ENCODE data around the gene HNRNPC. TPM values are rescaled to one million over a fixed set of nuclear protein-coding genes. Genes with fewer than 3 reads are reported as not detected.
"Not testable (repeated sequence)": the region's sequence is repeated elsewhere in the genome, so short reads cannot be mapped to it uniquely, and the experiment has no call there.

The HNRNPC gene
- total RNA-seq, 4 donors from 2014 or later: 260 to 396 (median 292) TPM

GRCh38 chr14:21287168-21287567 lies 17.9 kb upstream of the HNRNPC start:
- WGBS: 90% methylated on average over 6 of the region's 6 CpGs
- no peak for DNase-seq (ENCODE audit: extremely low spot score)
- Histone ChIP-seq H3K9me3 (no peaks in the 10 kb centered on the region), H3K4me1 (no peaks in the 10 kb centered on the region), H3K27me3 (no peaks in the 10 kb centered on the region), H3K36me3 (no peaks in the 10 kb centered on the region), H3K27ac (replicated peaks in 1 of 4) (no peak overlapping the region), H3K4me3 (no peak overlapping the region)
- no peak for TF ChIP-seq EP300 (IDR thresholded peaks at IDR 0.05)
- TF ChIP-seq POLR2A (IDR thresholded peaks at IDR 0.05; ENCODE audit: low read depth): no peak
- TF ChIP-seq CTCF (IDR thresholded peaks at IDR 0.05): no peak
- TF ChIP-seq POLR2AphosphoS5 (IDR thresholded peaks at IDR 0.05): no peak
- intact Hi-C loops (cut with DNase I): no loop called here

GRCh38 chr14:21286516-21286915 lies 17.3 kb upstream of the HNRNPC start:
- H3K4me1 ChIP-seq; H3K27me3 ChIP-seq; H3K4me3 ChIP-seq; intact Hi-C loops (cut with DNase I); H3K9me3 ChIP-seq; H3K27ac ChIP-seq (replicated peaks in 1 of 4); DNase-seq (ENCODE audit: extremely low spot score); H3K36me3 ChIP-seq: not testable (repeated sequence)
- WGBS: 87% methylated on average over 2 of the region's 2 CpGs

GRCh38 chr14:21281917-21282316 lies 12.7 kb upstream of the HNRNPC start:
- WGBS: 86% methylated on average over 8 of the region's 8 CpGs
- H3K9me3 ChIP-seq; H3K36me3 ChIP-seq; H3K27ac ChIP-seq (replicated peaks in 1 of 4); intact Hi-C loops (cut with DNase I); H3K27me3 ChIP-seq; DNase-seq (ENCODE audit: extremely low spot score); H3K4me1 ChIP-seq; H3K4me3 ChIP-seq: not testable (repeated sequence)

- WGBS: 96% methylated on average over 2 of the region's 2 CpGs
- Histone ChIP-seq H3K9me3 (no peaks in the 10 kb centered on the region), H3K4me3 (no peak within 1 kb of the TSS), H3K36me3 (no peaks in the 10 kb centered on the region), H3K27ac (replicated peaks in 1 of 4) (no peak within 1 kb of the TSS), H3K27me3 (no peaks in the 10 kb centered on the region), H3K4me1 (no peaks in the 10 kb centered on the region)
- TF ChIP-seq POLR2A (IDR thresholded peaks at IDR 0.05; ENCODE audit: low read depth) (no peak), CTCF (IDR thresholded peaks at IDR 0.05) (no peak), POLR2AphosphoS5 (IDR thresholded peaks at IDR 0.05) (no peak), EP300 (IDR thresholded peaks at IDR 0.05) (no peak)
- intact Hi-C loops (cut with DNase I): no loop called here
- no peak for DNase-seq (ENCODE audit: extremely low spot score)
Observed at GRCh38 chr14:21279783-21280182, 10.5 kb upstream of the HNRNPC start, which contains the start of gene RPGRIP1. RPGRIP1 (plus strand) TSS chr14:21280083; CDS start chr14:21287977, 7,894 bp downstream.

- no peak overlapping the region for H3K27ac ChIP-seq (replicated peaks in 1 of 4)
- intact Hi-C loops (cut with DNase I): no loop called here
- H3K9me3 ChIP-seq: no peaks in the 10 kb centered on the region
- no peaks in the 10 kb centered on the region for H3K4me1 ChIP-seq
- H3K4me3 ChIP-seq: no peak overlapping the region
- H3K36me3 ChIP-seq: no peaks in the 10 kb centered on the region
- no peak for TF ChIP-seq CTCF (IDR thresholded peaks at IDR 0.05)
- TF ChIP-seq POLR2AphosphoS5 (IDR thresholded peaks at IDR 0.05): no peak
- no peak for TF ChIP-seq EP300 (IDR thresholded peaks at IDR 0.05)
- TF ChIP-seq POLR2A (IDR thresholded peaks at IDR 0.05; ENCODE audit: low read depth): no peak
- 86% methylated on average over 4 of the region's 4 CpGs for WGBS
- no peak for DNase-seq (ENCODE audit: extremely low spot score)
- H3K27me3 ChIP-seq: no peaks in the 10 kb centered on the region
Observed at GRCh38 chr14:21278632-21279031, 9.4 kb upstream of the HNRNPC start.

- TF ChIP-seq CTCF (IDR thresholded peaks at IDR 0.05): no peak
- TF ChIP-seq POLR2A (IDR thresholded peaks at IDR 0.05; ENCODE audit: low read depth): no peak
- TF ChIP-seq EP300 (IDR thresholded peaks at IDR 0.05): no peak
- TF ChIP-seq POLR2AphosphoS5 (IDR thresholded peaks at IDR 0.05): no peak
- peaks cover 0 to 4% (median 2%) of the 10 kb centered on the region in 4 donors for H3K4me1 ChIP-seq
- no peak for DNase-seq (ENCODE audit: extremely low spot score)
- no peak overlapping the region for H3K4me3 ChIP-seq
- H3K36me3 ChIP-seq: no peaks in the 10 kb centered on the region
- no peaks in the 10 kb centered on the region for H3K27me3 ChIP-seq
- intact Hi-C loops (cut with DNase I): no loop called here
- no peak overlapping the region for H3K27ac ChIP-seq (replicated peaks in 1 of 4)
- no peaks in the 10 kb centered on the region for H3K9me3 ChIP-seq
- WGBS: 90% methylated on average over 9 of the region's 9 CpGs
Observed at GRCh38 chr14:21275261-21275858, 6.1 kb upstream of the HNRNPC start.

GRCh38 chr14:21272661-21273060 lies 3.4 kb upstream of the HNRNPC start:
- H3K27ac ChIP-seq (replicated peaks in 1 of 4); DNase-seq (ENCODE audit: extremely low spot score); H3K36me3 ChIP-seq; H3K27me3 ChIP-seq; H3K4me3 ChIP-seq; intact Hi-C loops (cut with DNase I); H3K9me3 ChIP-seq: not testable (repeated sequence)
- 96% methylated on average over 17 of the region's 17 CpGs for WGBS
- peaks cover 5 to 18% (median 15%) of the 10 kb centered on the region in 4 donors for H3K4me1 ChIP-seq

All from esophagus muscularis mucosa (tissue), 4 donors.